HCT116 (cell line): ENCODE data around the gene SPCS2. TPM values are rescaled to one million over a fixed set of nuclear protein-coding genes. Genes with fewer than 3 reads are reported as not detected.

Source experiments
- ATAC-seq: fragments of 200-7000 bp; cut with Tn5 transposase; 2 replicates; pipeline ENCODE4 v1.9.1; 2020; ENCODE audit warnings: mild to moderate bottlenecking, moderate library complexity
- BruUV-seq: library from RNA; stranded (reverse); fragments of 400-500 nt; replicated peaks from 2 replicates; lab custom pipeline; 2021; lab: Mats Ljungman, UMichigan
- CTCF ChIA-PET: fragments of 300-600 bp; sonication (Branson Sonifier 250); formaldehyde crosslinking; loops from one replicate; lab custom pipeline; 2021; ENCODE audit warnings: antibody characterized with exemption; lab: Charles Lee
- POLR2A ChIA-PET: fragments of 300-600, 350-600 bp; sonication (Branson Sonifier 250); formaldehyde crosslinking; loops from one replicate; lab custom pipeline; 2021; ENCODE audit warnings: antibody characterized with exemption; lab: Charles Lee
- RAD21 ChIA-PET, 2 experiments: fragments of 300-600 bp; sonication (Branson Sonifier 250); formaldehyde crosslinking; loops; one replicate each; lab custom pipeline; 2023; ENCODE audit warnings: low total read pairs in 2 of 2; ENCODE audit not compliant: uncharacterized antibody in 2 of 2, unreplicated experiment in 2 of 2, low non-redundant PET in 1 of 2; lab: Charles Lee
- DNase-seq: peaks from one replicate; pipeline ENCODE4 v3.0.0-alpha.2; 2010; ENCODE audit warnings: low read depth, low spot score
- H2AFZ ChIP-seq: fragments of 200-600 bp; shearing (Covaris generic), sonication (generic); 2 replicates; pipeline ENCODE4 v1.6.1; 2017; ENCODE audit warnings: low read depth, mixed run types, mixed read lengths, antibody characterized with exemption, low read length; ENCODE audit not compliant: poor library complexity, severe bottlenecking
- H3K27ac ChIP-seq: 2 replicates; pipeline ENCODE4 v1.5.1; 2012; ENCODE audit warnings: low read depth, low read length
- H3K27me3 ChIP-seq: fragments of 200-600 bp; sonication (generic); 2 replicates; pipeline ENCODE4 v1.6.1; 2016; ENCODE audit warnings: mixed run types, low read length, mixed read lengths; ENCODE audit not compliant: insufficient read depth
- H3K36me3 ChIP-seq, 2 experiments: fragments of 200-500 bp in 1 of 2; fragments of 200-600 bp in 1 of 2; sonication (Bioruptor generic) in 1 of 2; sonication (generic) in 1 of 2; 2 replicates each; pipeline versions ENCODE4 v1.5.1 to v1.6.1; 2014 to 2016; ENCODE audit warnings: low read length in 2 of 2, inconsistent platforms in 1 of 2, mixed read lengths in 1 of 2, mixed run types in 1 of 2; ENCODE audit not compliant: insufficient read depth in 2 of 2, control insufficient read depth in 1 of 2
- H3K4me1 ChIP-seq, 2 experiments: fragments of 200-600 bp in 1 of 2; sonication (generic) in 1 of 2; 2 replicates each; pipeline versions ENCODE4 v1.5.1 to v1.6.1; 2012 to 2017; ENCODE audit warnings: low read length in 2 of 2, inconsistent platforms in 1 of 2, mild to moderate bottlenecking in 1 of 2, mixed read lengths in 1 of 2, mixed run types in 1 of 2, moderate library complexity in 1 of 2; ENCODE audit not compliant: insufficient read depth in 2 of 2, control insufficient read depth in 1 of 2
- H3K4me2 ChIP-seq: fragments of 200-600 bp; sonication (generic); 2 replicates; pipeline ENCODE4 v1.6.1; 2017; ENCODE audit warnings: mixed run types, low read length, mixed read lengths
- H3K4me3 ChIP-seq, 2 experiments: fragments of 200-600 bp in 1 of 2; sonication (generic) in 1 of 2; replicated peaks in 1 of 2; 2 replicates each; pipeline ENCODE4 v1.5.1; 2011 to 2016; ENCODE audit warnings: low read length in 2 of 2, control low read depth in 1 of 2, low read depth in 1 of 2, mild to moderate bottlenecking in 1 of 2, mixed read lengths in 1 of 2, mixed run types in 1 of 2
- H3K79me2 ChIP-seq: fragments of 200-600 bp; sonication (generic); 2 replicates; pipeline ENCODE4 v1.6.1; 2017; ENCODE audit warnings: mild to moderate bottlenecking, mixed run types, low read length, moderate library complexity, mixed read lengths; ENCODE audit not compliant: insufficient read depth
- H3K9ac ChIP-seq: fragments of 200-600 bp; sonication (generic); 2 replicates; pipeline ENCODE4 v1.6.1; 2016; ENCODE audit warnings: low read length, mixed read lengths
- H3K9me2 ChIP-seq: fragments of 200-600 bp; sonication (generic), shearing (Covaris generic); 2 replicates; pipeline ENCODE4 v1.6.1; 2017; ENCODE audit warnings: mixed run types, mild to moderate bottlenecking, moderate library complexity; ENCODE audit not compliant: insufficient read depth
- H3K9me3 ChIP-seq, 2 experiments: fragments of 200-500 bp in 1 of 2; fragments of 200-600 bp in 1 of 2; sonication (Bioruptor generic) in 1 of 2; sonication (generic) in 1 of 2; 2 replicates each; pipeline ENCODE4 v1.6.1; 2014 to 2017; ENCODE audit warnings: low read length in 2 of 2, mixed read lengths in 2 of 2, inconsistent platforms in 1 of 2, low read depth in 1 of 2, mild to moderate bottlenecking in 1 of 2, mixed run types in 1 of 2, moderate library complexity in 1 of 2; ENCODE audit not compliant: control insufficient read depth in 1 of 2, insufficient read depth in 1 of 2
- H4K20me1 ChIP-seq: fragments of 200-600 bp; sonication (generic), shearing (Covaris generic); 2 replicates; pipeline ENCODE4 v1.6.1; 2017; ENCODE audit warnings: mixed run types, mild to moderate bottlenecking, moderate library complexity; ENCODE audit not compliant: insufficient read depth
- ATF3 ChIP-seq: IDR thresholded peaks from 2 replicates; pipeline ENCODE4 v1.6.1; 2012
- CBX3 ChIP-seq: IDR thresholded peaks from 2 replicates; pipeline ENCODE4 v1.6.1; 2012; ENCODE audit warnings: low read depth
- CEBPB ChIP-seq: IDR thresholded peaks from 2 replicates; pipeline ENCODE4 v1.6.1; 2012; ENCODE audit warnings: low read depth
- CTCF ChIP-seq, 3 experiments: fragments of 200-600 bp in 1 of 3; sonication (generic) in 1 of 3; IDR thresholded peaks in 2 of 3; conservative IDR thresholded peaks in 1 of 3; 2 replicates each; pipeline ENCODE4 v1.5.1; 2012 to 2017; ENCODE audit warnings: low read depth in 2 of 3, low read length in 2 of 3, antibody characterized with exemption in 1 of 3, borderline replicate concordance in 1 of 3, control low read depth in 1 of 3, mild to moderate bottlenecking in 1 of 3, mixed read lengths in 1 of 3, mixed run types in 1 of 3, moderate library complexity in 1 of 3; ENCODE audit not compliant: insufficient read depth in 1 of 3
- EGR1 ChIP-seq: IDR thresholded peaks from 2 replicates; pipeline ENCODE4 v1.6.1; 2012; ENCODE audit warnings: low read depth
- ELF1 ChIP-seq: IDR thresholded peaks from 2 replicates; pipeline ENCODE4 v1.6.1; 2012; ENCODE audit warnings: low read depth, borderline replicate concordance
- EZH2 ChIP-seq: fragments of 200-600 bp; sonication (generic); IDR thresholded peaks from 2 replicates; pipeline ENCODE4 v1.6.1; 2017; ENCODE audit warnings: antibody characterized with exemption, mixed run types
- EZH2phosphoT487 ChIP-seq: fragments of 200-600 bp; IDR thresholded peaks from 2 replicates; pipeline ENCODE4 v1.6.1; 2018; ENCODE audit warnings: antibody characterized with exemption, borderline replicate concordance
- JUND ChIP-seq: IDR thresholded peaks from 2 replicates; pipeline ENCODE4 v1.6.1; 2012
- MAX ChIP-seq: IDR thresholded peaks from 2 replicates; pipeline ENCODE4 v1.6.1; 2012
- POLR2A ChIP-seq: IDR thresholded peaks from 2 replicates; pipeline ENCODE4 v1.7.0; 2011; ENCODE audit warnings: borderline replicate concordance; ENCODE audit not compliant: insufficient read depth, insufficient read length; ENCODE audit errors: extremely low read depth
- RAD21 ChIP-seq: IDR thresholded peaks from 2 replicates; pipeline ENCODE4 v1.6.1; 2012; ENCODE audit warnings: low read depth, mild to moderate bottlenecking
- REST ChIP-seq: IDR thresholded peaks from 2 replicates; pipeline ENCODE4 v1.6.1; 2012; ENCODE audit warnings: low read depth
- SIN3A ChIP-seq: IDR thresholded peaks from 2 replicates; pipeline ENCODE4 v1.6.1; 2012; ENCODE audit warnings: low read depth
- SP1 ChIP-seq: IDR thresholded peaks from 2 replicates; pipeline ENCODE4 v1.6.1; 2012; ENCODE audit warnings: low read depth
- SRF ChIP-seq: IDR thresholded peaks from 2 replicates; pipeline ENCODE4 v1.6.1; 2012; ENCODE audit warnings: low read depth
- TCF7L2 ChIP-seq: IDR thresholded peaks from 2 replicates; pipeline ENCODE4 v1.7.0; 2011; ENCODE audit warnings: borderline replicate concordance, inconsistent platforms; ENCODE audit not compliant: insufficient read depth, insufficient read length; ENCODE audit errors: extremely low read depth
- ZBTB33 ChIP-seq: IDR thresholded peaks from 2 replicates; pipeline ENCODE4 v1.6.1; 2011; ENCODE audit warnings: mild to moderate bottlenecking, low read length, moderate library complexity; ENCODE audit not compliant: insufficient replicate concordance; ENCODE audit errors: extremely low read depth
- ZFX ChIP-seq: fragments of 450-650 bp; IDR thresholded peaks from 2 replicates; pipeline ENCODE4 v1.6.1; 2017
- ZNF274 ChIP-seq: fragments of 200-500 bp; sonication (Bioruptor generic); IDR thresholded peaks from 2 replicates; pipeline ENCODE4 v1.6.1; 2014; ENCODE audit warnings: mild to moderate bottlenecking, low read depth, low read length, inconsistent platforms
- intact Hi-C: fragments of 100-400 bp; cut with micrococcal nuclease; formaldehyde crosslinking; loops from 2 replicates; pipeline ENCODE4 v1.10.0; 2022
- total RNA-seq: library from RNA; stranded (reverse); gene quantifications from one replicate; pipeline ENCODE4 v1.2.1, GENCODE V29; 2021; ENCODE audit not compliant: unreplicated experiment

SPCS2 gene
- total RNA-seq, 1 experiment from 2014 or later = 133 TPM

GRCh38 chr11:74984070-74984469 is 35.0 kb downstream of the SPCS2 start:
- Histone ChIP-seq H3K4me2 (no peak overlapping the region), H3K27ac (no peak overlapping the region), H3K9me2 (no peaks in the 10 kb centered on the region), H3K9me3 (no peaks in the 10 kb centered on the region), H2AFZ (no peak overlapping the region), H3K79me2 (peaks cover 2% of the 10 kb centered on the region; the same call in 1 of the 2 replicates), H4K20me1 (no peaks in the 10 kb centered on the region), H3K36me3 (0 out of 4 replicates have a peak, but pooled peaks cover under 1 to 3% of the 10 kb centered on the region in 2 experiments), H3K4me3 (no peak overlapping the region), H3K9ac (no peak overlapping the region), H3K4me1 (peaks cover 0 to 3% of the 10 kb centered on the region in 2 experiments; a peak in 1 of 4 replicates), H3K27me3 (no peaks in the 10 kb centered on the region)
- intact Hi-C loops = no loop called here
- RAD21 ChIA-PET = no interaction called here
- ATAC-seq (no peak), DNase-seq (no peak)
- TF ChIP-seq MAX = no peak
- TF ChIP-seq SRF = no peak
- no peak for TF ChIP-seq ATF3
- TF ChIP-seq CBX3 = no peak
- no peak for TF ChIP-seq SP1
- TF ChIP-seq EGR1 = no peak
- TF ChIP-seq REST = no peak
- TF ChIP-seq CEBPB = no peak
- no peak for TF ChIP-seq EZH2
- TF ChIP-seq EZH2phosphoT487 = no peak
- no peak for TF ChIP-seq ZNF274
- TF ChIP-seq JUND = no peak
- no peak for TF ChIP-seq TCF7L2
- TF ChIP-seq RAD21 = no peak
- no peak for TF ChIP-seq SIN3A
- no peak for TF ChIP-seq ZBTB33
- no peak for TF ChIP-seq ZFX
- no peak for TF ChIP-seq CTCF (IDR thresholded peaks at IDR 0.05 in 2 of 3, conservative IDR thresholded peaks at IDR 0.05 in 1 of 3; ENCODE audit: borderline replicate concordance in 1 of 3, insufficient read depth in 1 of 3, low read depth in 2 of 3, low read length in 2 of 3)
- TF ChIP-seq POLR2A = no peak
- TF ChIP-seq ELF1 = no peak
- BruUV-seq = no TSS peak
- CTCF ChIA-PET = no interaction called here
- POLR2A ChIA-PET = no interaction called here
